T-cell (primary cell): Measurements from ENCODE around the gene TESMIN. TPM values are rescaled to one million over a fixed set of nuclear protein-coding genes. Genes with fewer than 3 reads are reported as not detected.

Source experiments
- ATAC-seq, 4 experiments: fragments of 200-7000 bp in 3 of 4; fragments of 150-1000 bp in 1 of 4; cut with Tn5 transposase; replicated peaks in 1 of 4; 1 replicate in 3 of 4; 2 replicates in 1 of 4; pipeline ENCODE4 v1.10.0; 2021; ENCODE audit warnings: moderate library complexity in 3 of 4, mild to moderate bottlenecking in 2 of 4, moderate number of reproducible peaks in 1 of 4
- CTCF ChIA-PET, 2 donors: fragments of 300-600 bp; sonication (Branson Sonifier 250); formaldehyde crosslinking; loops; one replicate each; lab custom pipeline; 2022; ENCODE audit warnings: antibody characterized with exemption in 2 of 2; lab: Charles Lee
- POLR2A ChIA-PET, 2 donors: fragments of 300-600 bp; sonication (Branson Sonifier 250); formaldehyde crosslinking; loops; one replicate each; lab custom pipeline; 2022; ENCODE audit warnings: antibody characterized with exemption in 2 of 2; lab: Charles Lee
- DNase-seq, 35 experiments: peaks; one replicate each; pipeline versions ENCODE4 v3.0.0 to v3.0.0-alpha.2; 2013 to 2023
- H3K27ac ChIP-seq: one replicate; pipeline ENCODE4 v1.5.1; 2013; ENCODE audit warnings: low read length
- H3K27me3 ChIP-seq, 2 experiments: replicated peaks in 1 of 2; 1 replicate in 1 of 2; 2 replicates in 1 of 2; pipeline versions ENCODE4 v1.6.1 to v1.7.0; 2013; ENCODE audit warnings: low read length in 1 of 2, mixed read lengths in 1 of 2; ENCODE audit not compliant: control insufficient read depth in 2 of 2, insufficient read depth in 2 of 2; ENCODE audit errors: extremely low read depth in 1 of 2
- H3K36me3 ChIP-seq, 2 donors: 1 replicate in 1 of 2; 2 replicates in 1 of 2; pipeline versions ENCODE4 v1.6.1 to v1.7.0; 2013; ENCODE audit warnings: low read length in 1 of 2; ENCODE audit not compliant: control insufficient read depth in 2 of 2, insufficient read depth in 1 of 2; ENCODE audit errors: extremely low read depth in 1 of 2
- H3K4me1 ChIP-seq, 2 experiments: 1 replicate in 1 of 2; 2 replicates in 1 of 2; pipeline versions ENCODE4 v1.6.1 to v1.7.0; 2013; ENCODE audit warnings: low read length in 2 of 2, mixed read lengths in 1 of 2; ENCODE audit not compliant: insufficient read depth in 2 of 2, control insufficient read depth in 1 of 2; ENCODE audit errors: extremely low read depth in 1 of 2
- H3K4me3 ChIP-seq, 2 donors: 1 replicate in 1 of 2; 2 replicates in 1 of 2; pipeline versions ENCODE4 v1.5.1 to v1.7.0; 2013; ENCODE audit warnings: mild to moderate bottlenecking in 2 of 2, low read length in 1 of 2, moderate library complexity in 1 of 2; ENCODE audit not compliant: control insufficient read depth in 1 of 2; ENCODE audit errors: extremely low read depth in 1 of 2
- H3K9me3 ChIP-seq: 2 replicates; pipeline ENCODE4 v1.7.0; 2013
- H3K27ac Mint-ChIP-seq, 2 donors: one replicate each; pipeline ENCODE4 v1.8.0; 2020 to 2021; ENCODE audit warnings: mild to moderate bottlenecking in 2 of 2, mixed read lengths in 2 of 2
- H3K27me3 Mint-ChIP-seq, 2 donors: one replicate each; pipeline ENCODE4 v1.8.0; 2021 to 2022; ENCODE audit warnings: mixed read lengths in 2 of 2
- H3K36me3 Mint-ChIP-seq: one replicate; pipeline ENCODE4 v1.8.0; 2021; ENCODE audit warnings: mixed read lengths
- H3K4me1 Mint-ChIP-seq, 3 donors: one replicate each; pipeline ENCODE4 v1.8.0; 2020 to 2022; ENCODE audit warnings: mixed read lengths in 3 of 3, mild to moderate bottlenecking in 1 of 3
- H3K4me3 Mint-ChIP-seq, 3 donors: one replicate each; pipeline ENCODE4 v1.8.0; 2020 to 2022; ENCODE audit warnings: mild to moderate bottlenecking in 3 of 3, mixed read lengths in 3 of 3, moderate library complexity in 3 of 3
- H3K9me3 Mint-ChIP-seq, 3 donors: one replicate each; pipeline ENCODE4 v1.8.0; 2020 to 2022; ENCODE audit warnings: mixed read lengths in 3 of 3
- WGBS: methylation state at CpG from one replicate; pipeline ENCODE4 v1.1.5; 2013; ENCODE audit warnings: missing lambda C conversion rate; ENCODE audit not compliant: insufficient coverage; 5-methylcytosine and 5-hydroxymethylcytosine counted together
- total RNA-seq, 35 experiments: library from RNA in 6 of 35; stranded (reverse) in 6 of 35; fragments of 120-200 nt in 1 of 35; gene quantifications; one replicate each; pipeline versions ENCODE4 v1.2.1 to v1.2.4 and lab custom pipeline; 2013 to 2026

TESMIN gene
- total RNA-seq, 5 donors from 2014 or later (not counting 1 experiment from before 2014, with no cell fraction given): 6.1 to 9.1 (median 7.7) TPM

- H3K27ac ChIP-seq: no peak overlapping the region
- peaks cover 0 to 4% of the 10 kb centered on the region in 2 donors for H3K27me3 Mint-ChIP-seq
- H3K4me3 ChIP-seq: no peak overlapping the region
- no peaks in the 10 kb centered on the region for H3K9me3 ChIP-seq
- 93% methylated on average over 19 of the region's 23 CpGs for WGBS
- H3K27me3 ChIP-seq: peaks cover 0 to 2% of the 10 kb centered on the region in 2 experiments
- POLR2A ChIA-PET: no interaction called here
- no peak overlapping the region for H3K4me3 Mint-ChIP-seq
- no peak for DNase-seq
- ATAC-seq: no peak
- CTCF ChIA-PET: no interaction called here
- H3K4me1 ChIP-seq: no peaks in the 10 kb centered on the region
- H3K4me1 Mint-ChIP-seq: no peaks in the 10 kb centered on the region
- H3K36me3 Mint-ChIP-seq: peaks cover 12% of the 10 kb centered on the region
- peaks cover 0 to 4% (median 2%) of the 10 kb centered on the region in 3 donors for H3K9me3 Mint-ChIP-seq
- H3K27ac Mint-ChIP-seq: no peak overlapping the region
- no peaks in the 10 kb centered on the region for H3K36me3 ChIP-seq
These were observed 37.1 kb downstream of the TESMIN start for GRCh38 chr11:68714060-68714856.

- no peak for DNase-seq
- ATAC-seq: no peak
- Mint-ChIP-seq H3K9me3 (no peaks in the 10 kb centered on the region), H3K4me3 (no peak overlapping the region), H3K27me3 (no peaks in the 10 kb centered on the region), H3K27ac (no peak overlapping the region), H3K36me3 (no peaks in the 10 kb centered on the region), H3K4me1 (no peaks in the 10 kb centered on the region)
- H3K27ac ChIP-seq: no peak overlapping the region
- 90% methylated on average over 8 of the region's 8 CpGs for WGBS
- H3K9me3 ChIP-seq: no peaks in the 10 kb centered on the region
- H3K4me1 ChIP-seq: no peaks in the 10 kb centered on the region
- ChIA-PET POLR2A (no interaction called here), CTCF (no interaction called here)
- no peaks in the 10 kb centered on the region for H3K36me3 ChIP-seq
- H3K4me3 ChIP-seq: no peak overlapping the region
- H3K27me3 ChIP-seq: no peaks in the 10 kb centered on the region
These were observed 40.2 kb downstream of the TESMIN start for GRCh38 chr11:68711114-68711513.

GRCh38 chr11:68710409-68710808 is 40.9 kb downstream of the TESMIN start:
- H3K36me3 ChIP-seq: no peaks in the 10 kb centered on the region
- Mint-ChIP-seq H3K27me3 (no peaks in the 10 kb centered on the region), H3K9me3 (no peaks in the 10 kb centered on the region), H3K4me1 (no peaks in the 10 kb centered on the region), H3K36me3 (no peaks in the 10 kb centered on the region), H3K27ac (no peak overlapping the region), H3K4me3 (no peak overlapping the region)
- H3K9me3 ChIP-seq: no peaks in the 10 kb centered on the region
- ATAC-seq (no peak), DNase-seq (no peak)
- no peaks in the 10 kb centered on the region for H3K27me3 ChIP-seq
- ChIA-PET POLR2A (no interaction called here), CTCF (no interaction called here)
- no peak overlapping the region for H3K27ac ChIP-seq
- no peak overlapping the region for H3K4me3 ChIP-seq
- 86% methylated on average over 9 of the region's 11 CpGs for WGBS
- H3K4me1 ChIP-seq: no peaks in the 10 kb centered on the region

GRCh38 chr11:68709062-68709461 is 42.3 kb downstream of the TESMIN start:
- Histone ChIP-seq H3K4me1 (no peaks in the 10 kb centered on the region), H3K36me3 (no peaks in the 10 kb centered on the region), H3K9me3 (no peaks in the 10 kb centered on the region), H3K27me3 (no peaks in the 10 kb centered on the region), H3K4me3 (no peak overlapping the region), H3K27ac (no peak overlapping the region)
- Mint-ChIP-seq H3K9me3 (no peaks in the 10 kb centered on the region), H3K4me3 (no peak overlapping the region), H3K27ac (no peak overlapping the region), H3K27me3 (no peaks in the 10 kb centered on the region), H3K4me1 (no peaks in the 10 kb centered on the region), H3K36me3 (no peaks in the 10 kb centered on the region)
- DNase-seq (no peak), ATAC-seq (no peak)
- POLR2A ChIA-PET: no interaction called here
- CTCF ChIA-PET: no interaction called here
- 87% methylated on average over 11 of the region's 12 CpGs for WGBS

- Mint-ChIP-seq H3K9me3 (no peaks in the 10 kb centered on the region), H3K27ac (no peak overlapping the region), H3K27me3 (peaks cover 0 to 3% of the 10 kb centered on the region in 2 donors), H3K4me1 (no peaks in the 10 kb centered on the region), H3K4me3 (no peak overlapping the region), H3K36me3 (no peaks in the 10 kb centered on the region)
- ChIA-PET CTCF (interaction anchor here in 1 of 2 donors (0.6 kb wide), 1 partner anchor 1835 kb away, joined by 3 read pairs; no protein-coding TSS in a partner anchor), POLR2A (no interaction called here)
- Histone ChIP-seq H3K9me3 (no peaks in the 10 kb centered on the region), H3K36me3 (no peaks in the 10 kb centered on the region), H3K4me3 (no peak overlapping the region), H3K27me3 (no peaks in the 10 kb centered on the region), H3K27ac (no peak overlapping the region), H3K4me1 (no peaks in the 10 kb centered on the region)
- no CpG with 5 or more reads among the region's 7 CpGs for WGBS
- DNase-seq: no peak
- no peak for ATAC-seq
These were observed 43.8 kb downstream of the TESMIN start for GRCh38 chr11:68707527-68707926.

- ChIA-PET CTCF (no interaction called here), POLR2A (no interaction called here)
- Mint-ChIP-seq H3K4me1 (no peaks in the 10 kb centered on the region), H3K27ac (no peak overlapping the region), H3K27me3 (peaks cover 5 to 6% of the 10 kb centered on the region in 2 donors), H3K36me3 (no peaks in the 10 kb centered on the region), H3K9me3 (no peaks in the 10 kb centered on the region), H3K4me3 (no peak overlapping the region)
- WGBS: 88% methylated on average over 10 of the region's 16 CpGs
- H3K4me1 ChIP-seq: no peaks in the 10 kb centered on the region
- DNase-seq: no peak
- no peak overlapping the region for H3K4me3 ChIP-seq
- no peak overlapping the region for H3K27ac ChIP-seq
- H3K9me3 ChIP-seq: no peaks in the 10 kb centered on the region
- H3K36me3 ChIP-seq: no peaks in the 10 kb centered on the region
- ATAC-seq: no peak
- no peaks in the 10 kb centered on the region for H3K27me3 ChIP-seq
These were observed 46.4 kb downstream of the TESMIN start for GRCh38 chr11:68704887-68705286.
